Brain microvascular endothelial cell (primary cell): Measurements from ENCODE around the gene ARHGEF12.

Experiments used
- DNase-seq: peaks from one replicate; pipeline ENCODE4 v3.0.0-alpha.2; 2020
- H3K27ac ChIP-seq: fragments of 250-450 bp; sonication (Bioruptor Pico); 2 replicates; pipeline ENCODE4 v1.5.1; 2020; ENCODE audit warnings: mild to moderate bottlenecking, moderate library complexity
- H3K27me3 ChIP-seq: fragments of 250-450 bp; sonication (Bioruptor Pico); replicated peaks from 2 replicates; pipeline ENCODE4 v1.5.1; 2020; ENCODE audit warnings: mild to moderate bottlenecking
- H3K36me3 ChIP-seq: fragments of 250-450 bp; sonication (Bioruptor Pico); replicated peaks from 2 replicates; pipeline ENCODE4 v1.5.1; 2020; ENCODE audit warnings: mild to moderate bottlenecking
- H3K4me3 ChIP-seq: 2 replicates; pipeline ENCODE4 v1.5.1; 2011; ENCODE audit warnings: low read depth, mild to moderate bottlenecking, control low read depth, low read length, moderate library complexity
- in situ Hi-C: cut with HindIII; loops from 2 replicates; pipeline ENCODE4 v1.10.0; 2017; ENCODE audit warnings: low sequenced_read_pairs, low pct_ligation_motif_present
- TF ChIP-seq, protein P1 (sequence below): IDR thresholded peaks from 2 replicates; pipeline ENCODE4 v1.5.1; 2011; ENCODE audit warnings: low read depth, mild to moderate bottlenecking, moderate library complexity, low read length, control low read depth, inconsistent platforms; ENCODE audit errors: missing control alignments

Gene ARHGEF12

DNA sequence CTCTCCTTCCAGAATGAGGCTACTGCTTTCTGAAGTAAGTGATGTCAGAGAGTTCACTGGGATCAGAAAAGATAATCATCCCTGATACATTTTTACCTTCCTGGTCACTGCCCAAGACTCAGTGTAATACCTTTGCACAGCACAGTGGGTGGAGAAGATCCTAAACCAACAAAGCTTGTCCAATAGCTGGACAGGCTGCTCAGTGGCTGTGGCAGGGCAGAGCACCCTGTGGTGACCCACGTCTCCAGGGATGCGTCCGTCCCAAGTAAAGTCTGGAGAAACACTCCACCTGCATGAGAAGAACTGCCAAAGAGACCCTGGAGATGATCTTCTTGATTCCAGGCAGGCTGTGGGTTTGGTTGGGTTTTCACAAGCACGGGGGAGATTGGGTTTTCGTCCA lies 42.1 kb upstream of the ARHGEF12 start:
- H3K27me3 ChIP-seq, result peaks cover 15% of the 10 kb centered on the region
- no peaks in the 10 kb centered on the region for H3K36me3 ChIP-seq
- TF ChIP-seq, protein P1, sequence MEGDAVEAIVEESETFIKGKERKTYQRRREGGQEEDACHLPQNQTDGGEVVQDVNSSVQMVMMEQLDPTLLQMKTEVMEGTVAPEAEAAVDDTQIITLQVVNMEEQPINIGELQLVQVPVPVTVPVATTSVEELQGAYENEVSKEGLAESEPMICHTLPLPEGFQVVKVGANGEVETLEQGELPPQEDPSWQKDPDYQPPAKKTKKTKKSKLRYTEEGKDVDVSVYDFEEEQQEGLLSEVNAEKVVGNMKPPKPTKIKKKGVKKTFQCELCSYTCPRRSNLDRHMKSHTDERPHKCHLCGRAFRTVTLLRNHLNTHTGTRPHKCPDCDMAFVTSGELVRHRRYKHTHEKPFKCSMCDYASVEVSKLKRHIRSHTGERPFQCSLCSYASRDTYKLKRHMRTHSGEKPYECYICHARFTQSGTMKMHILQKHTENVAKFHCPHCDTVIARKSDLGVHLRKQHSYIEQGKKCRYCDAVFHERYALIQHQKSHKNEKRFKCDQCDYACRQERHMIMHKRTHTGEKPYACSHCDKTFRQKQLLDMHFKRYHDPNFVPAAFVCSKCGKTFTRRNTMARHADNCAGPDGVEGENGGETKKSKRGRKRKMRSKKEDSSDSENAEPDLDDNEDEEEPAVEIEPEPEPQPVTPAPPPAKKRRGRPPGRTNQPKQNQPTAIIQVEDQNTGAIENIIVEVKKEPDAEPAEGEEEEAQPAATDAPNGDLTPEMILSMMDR, result no peak
- in situ Hi-C loops, result no loop called here
- no peak for DNase-seq
- H3K4me3 ChIP-seq, result no peak overlapping the region
- H3K27ac ChIP-seq, result no peak overlapping the region

DNA sequence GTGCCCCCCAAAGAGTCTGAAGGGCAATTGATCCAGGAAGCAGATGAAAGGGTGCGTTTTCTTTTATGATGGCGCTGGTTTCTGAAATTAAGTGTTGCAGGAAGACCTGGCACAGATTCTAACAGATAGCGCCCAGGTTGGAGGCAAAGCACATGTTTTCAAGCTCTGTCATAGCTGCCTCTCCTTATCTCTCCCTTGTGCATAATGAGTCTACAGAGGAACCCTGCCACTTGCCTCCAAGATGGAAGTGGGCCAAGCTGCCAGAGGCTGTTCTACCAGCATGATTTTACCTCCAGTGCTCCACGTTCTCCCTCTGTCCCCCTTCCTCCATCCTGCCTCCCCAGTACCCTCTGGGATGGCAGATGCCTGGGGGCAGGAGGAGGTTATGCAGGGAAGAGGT lies 41.1 kb upstream of the ARHGEF12 start:
- no peak for DNase-seq

DNA sequence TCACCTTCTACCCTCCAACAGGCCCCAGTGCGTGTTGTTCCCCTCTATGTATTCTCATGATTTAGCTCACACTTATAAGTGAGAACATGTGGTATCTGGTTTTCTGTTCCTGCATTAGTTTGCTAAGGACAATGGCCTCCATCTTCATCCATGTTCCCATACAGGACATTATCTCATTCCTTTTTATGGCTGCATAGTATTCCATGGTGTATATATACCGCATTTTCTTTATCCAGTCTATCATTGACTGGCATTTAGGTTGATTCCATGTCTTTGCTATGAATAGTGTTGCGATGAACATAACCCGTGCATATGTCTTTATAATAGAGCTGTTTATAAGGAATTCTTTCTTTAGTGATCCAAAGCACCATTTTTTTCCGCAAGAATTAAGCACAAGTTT lies 39.7 kb upstream of the ARHGEF12 start:
- in situ Hi-C loops, result no loop called here
- H3K27ac ChIP-seq, result no peak overlapping the region
- peaks cover 15% of the 10 kb centered on the region for H3K27me3 ChIP-seq
- no peaks in the 10 kb centered on the region for H3K36me3 ChIP-seq
- no peak overlapping the region for H3K4me3 ChIP-seq
- TF ChIP-seq, protein P1, result no peak
- no peak for DNase-seq

More for the DNA sequence above, 41.1 kb upstream of the ARHGEF12 start:
- TF ChIP-seq, protein P1, result no peak
- Histone ChIP-seq H3K36me3 (no peaks in the 10 kb centered on the region), H3K4me3 (no peak overlapping the region), H3K27me3 (peaks cover 15% of the 10 kb centered on the region), H3K27ac (no peak overlapping the region)
- in situ Hi-C loops, result no loop called here

DNA sequence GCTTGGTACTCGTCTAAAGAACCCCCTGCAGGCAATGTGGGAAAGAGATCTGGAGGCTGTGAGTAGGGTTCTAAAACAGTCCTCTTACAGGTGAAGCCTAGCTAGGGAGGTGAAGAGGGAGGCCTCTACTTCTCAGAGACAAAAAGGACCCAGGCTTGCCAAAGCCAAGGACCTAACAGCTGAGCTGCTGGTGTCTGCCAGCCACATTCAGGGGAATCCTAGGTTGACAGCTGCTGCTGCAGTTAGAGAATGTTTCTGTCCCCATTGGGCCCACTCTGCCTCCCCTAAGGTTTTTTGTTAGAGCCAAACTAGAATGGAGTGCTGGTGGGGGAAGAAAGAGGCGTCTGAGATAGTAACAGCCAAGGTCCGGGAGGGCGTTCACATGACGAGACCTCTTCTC lies 37.8 kb upstream of the ARHGEF12 start:
- H3K4me3 ChIP-seq, result no peak overlapping the region
- no peak overlapping the region for H3K27ac ChIP-seq
- peaks cover 9% of the 10 kb centered on the region for H3K27me3 ChIP-seq
- in situ Hi-C loops, result no loop called here
- no peak for DNase-seq
- TF ChIP-seq, protein P1, result no peak
- H3K36me3 ChIP-seq, result no peaks in the 10 kb centered on the region

DNA sequence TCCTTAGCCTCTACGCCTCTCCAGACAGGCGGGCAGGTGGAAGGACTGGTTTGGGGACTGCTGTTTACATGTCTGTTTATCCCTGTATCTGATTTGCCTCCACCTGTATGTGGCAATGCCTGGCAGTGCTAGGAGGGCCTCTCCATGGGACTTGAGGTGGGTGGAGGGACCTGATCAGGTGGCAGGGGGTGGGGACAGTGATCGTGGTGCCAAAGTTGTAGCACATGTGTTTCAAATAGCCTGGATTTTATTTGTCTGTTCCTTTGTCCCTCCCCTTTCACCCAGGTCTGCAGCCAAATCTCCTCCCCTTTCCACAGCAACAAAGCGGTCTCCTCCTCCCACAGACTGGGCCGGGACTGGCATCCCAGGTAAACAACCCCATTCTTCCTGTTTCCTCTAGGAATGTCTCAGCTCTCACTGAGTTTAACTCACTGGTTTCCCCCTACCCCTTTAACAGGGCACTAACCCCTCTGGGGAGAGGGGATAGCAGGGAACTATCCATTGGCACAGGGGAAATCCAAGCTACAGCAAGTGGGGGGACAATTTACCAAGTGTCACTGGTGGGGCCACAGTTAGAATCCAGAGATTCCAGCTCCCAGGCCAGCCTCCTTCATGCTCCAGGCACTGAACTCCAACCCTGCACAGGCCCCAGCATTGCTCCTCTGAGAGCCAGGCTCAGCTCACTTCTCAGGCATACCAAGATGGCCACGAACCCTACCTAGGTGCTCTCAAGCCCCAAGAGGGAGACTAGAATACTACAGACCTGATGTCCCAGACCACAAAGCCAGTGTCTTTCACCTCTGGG lies 34.0 kb upstream of the ARHGEF12 start:
- DNase-seq, result no peak
- in situ Hi-C loops, result no loop called here
- H3K27ac ChIP-seq, result no peak overlapping the region
- no peaks in the 10 kb centered on the region for H3K27me3 ChIP-seq
- TF ChIP-seq, protein P1, result no peak
- no peak overlapping the region for H3K4me3 ChIP-seq
- no peaks in the 10 kb centered on the region for H3K36me3 ChIP-seq

DNA sequence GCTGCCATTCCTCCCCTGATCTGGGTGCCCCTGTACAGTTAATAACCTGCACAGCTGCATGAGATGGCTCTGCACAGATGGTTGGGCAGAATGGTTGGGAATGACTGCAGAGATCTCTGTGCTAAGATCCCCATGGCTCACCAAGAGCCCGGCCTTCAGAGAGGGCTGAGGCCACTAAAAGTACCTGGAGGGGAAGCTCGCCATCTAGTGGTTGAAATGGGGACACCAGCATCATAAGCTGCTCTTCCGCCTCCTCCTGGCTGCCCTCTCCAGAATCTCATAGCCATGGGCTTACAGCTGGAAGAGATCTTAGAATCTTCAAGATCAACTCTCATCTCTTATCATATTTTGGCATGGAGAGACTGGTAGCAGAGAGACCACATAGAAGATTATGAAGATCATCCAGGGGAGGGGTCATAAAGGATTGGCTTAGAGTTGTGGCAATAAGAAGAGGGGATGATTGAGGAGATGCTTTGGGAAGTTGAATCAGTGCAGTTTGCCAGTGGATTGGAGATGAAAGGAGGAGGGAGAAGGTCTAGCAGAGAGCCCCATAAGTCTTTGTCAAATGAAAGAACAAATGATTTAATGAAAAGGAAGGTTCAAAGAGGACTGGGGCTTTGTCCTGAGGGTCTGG lies 33.1 kb upstream of the ARHGEF12 start:
- no peak overlapping the region for H3K27ac ChIP-seq
- no peak overlapping the region for H3K4me3 ChIP-seq
- peak; percentile 74 for DNase-seq
- H3K27me3 ChIP-seq, result no peaks in the 10 kb centered on the region
- TF ChIP-seq, protein P1, result peak; percentile 88
- H3K36me3 ChIP-seq, result no peaks in the 10 kb centered on the region
- in situ Hi-C loops, result no loop called here
